ENCODE measurements around the gene SLC16A4.

DNA sequence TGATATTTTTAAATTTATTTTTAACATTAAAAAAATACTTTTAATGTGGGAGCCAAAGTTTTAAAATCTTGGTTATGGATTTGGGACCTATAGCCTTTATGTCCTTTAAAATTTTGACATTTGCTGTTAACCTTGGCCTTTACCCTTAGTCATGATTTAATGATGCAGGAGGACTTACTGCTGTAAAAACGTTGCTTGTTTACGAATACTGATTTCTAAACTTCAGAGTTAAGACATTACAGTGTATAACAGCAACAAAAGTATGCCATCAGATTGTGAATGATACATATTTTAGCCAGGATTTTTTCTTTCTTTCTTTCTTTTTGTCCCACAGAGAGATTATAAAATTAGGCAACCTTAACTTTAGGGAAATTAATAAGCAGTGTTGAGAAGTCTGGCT is 42.8 kb downstream of the SLC16A4 start:
- TF ChIP-seq, protein P1, sequence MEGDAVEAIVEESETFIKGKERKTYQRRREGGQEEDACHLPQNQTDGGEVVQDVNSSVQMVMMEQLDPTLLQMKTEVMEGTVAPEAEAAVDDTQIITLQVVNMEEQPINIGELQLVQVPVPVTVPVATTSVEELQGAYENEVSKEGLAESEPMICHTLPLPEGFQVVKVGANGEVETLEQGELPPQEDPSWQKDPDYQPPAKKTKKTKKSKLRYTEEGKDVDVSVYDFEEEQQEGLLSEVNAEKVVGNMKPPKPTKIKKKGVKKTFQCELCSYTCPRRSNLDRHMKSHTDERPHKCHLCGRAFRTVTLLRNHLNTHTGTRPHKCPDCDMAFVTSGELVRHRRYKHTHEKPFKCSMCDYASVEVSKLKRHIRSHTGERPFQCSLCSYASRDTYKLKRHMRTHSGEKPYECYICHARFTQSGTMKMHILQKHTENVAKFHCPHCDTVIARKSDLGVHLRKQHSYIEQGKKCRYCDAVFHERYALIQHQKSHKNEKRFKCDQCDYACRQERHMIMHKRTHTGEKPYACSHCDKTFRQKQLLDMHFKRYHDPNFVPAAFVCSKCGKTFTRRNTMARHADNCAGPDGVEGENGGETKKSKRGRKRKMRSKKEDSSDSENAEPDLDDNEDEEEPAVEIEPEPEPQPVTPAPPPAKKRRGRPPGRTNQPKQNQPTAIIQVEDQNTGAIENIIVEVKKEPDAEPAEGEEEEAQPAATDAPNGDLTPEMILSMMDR (IDR thresholded peaks at IDR 0.05 in 8 of 11, conservative IDR thresholded peaks at IDR 0.05 in 3 of 11): no peak
- TF ChIP-seq POLR2A (IDR thresholded peaks at IDR 0.05) (no peak), POLR2AphosphoS5 (IDR thresholded peaks at IDR 0.05) (no peak)

Data from spleen (tissue), 7 donors.